H1 (cell line): ENCODE data around the gene TASP1. TPM values are rescaled to one million over a fixed set of nuclear protein-coding genes. Genes with fewer than 3 reads are reported as not detected.

ENCODE experiments used
- HDAC2 ChIP-seq, 2 experiments: fragments of 300-600 bp in 1 of 2; sonication (generic) in 1 of 2; IDR thresholded peaks; 2 replicates each; pipeline ENCODE4 v1.6.1; 2011 to 2012; ENCODE audit warnings: low read depth in 2 of 2, low read length in 2 of 2, mild to moderate bottlenecking in 2 of 2, moderate library complexity in 2 of 2, borderline replicate concordance in 1 of 2, inconsistent platforms in 1 of 2
- polyA plus RNA-seq, 7 experiments: library from polyadenylated mRNA; depleted of rRNA in 3 of 7; stranded (reverse) in 5 of 7; unstranded in 2 of 7; fragments of >200 nt in 5 of 7; fragments of 200-250 nt in 2 of 7; gene quantifications; 1 replicate in 5 of 7; 2 replicates in 1 of 7; 4 replicates in 1 of 7; pipeline versions ENCODE4 v1.2.1 to v1.2.3, GENCODE V29; 2011 to 2013; ENCODE audit warnings: missing spikeins in 2 of 7, mixed read lengths in 2 of 7
- total RNA-seq: library from RNA; stranded (reverse); fragmentation: NEBNext Ultra II Directional; extraction: Animal tissue kit (Norgen Biotek cat#: 25700); gene quantifications from 2 replicates; pipeline ENCODE4 v1.2.1, GENCODE V29; 2021

The TASP1 gene
- total and polyA plus RNA-seq, 2 of the 8 experiments (the other 6 are each of a cell fraction or from before 2014, with no cell fraction given), result 4.5 to 10.9 TPM

- no peak for TF ChIP-seq HDAC2 (IDR thresholded peaks at IDR 0.05; ENCODE audit: borderline replicate concordance in 1 of 2, low read depth in 2 of 2, low read length in 2 of 2)
These were observed 206.6 kb downstream of the TASP1 start (continued) for GRCh38 chr20:13432126-13432525.
